ENCODE data around the gene TPCN2.

The TPCN2 gene

GRCh38 chr11:69039501-69039900 is 9.2 kb upstream of the TPCN2 start:
- Histone ChIP-seq H3K36me3 (ENCODE audit: control insufficient read depth, insufficient read depth, low read length) (no peaks in the 10 kb centered on the region), H3K9me3 (ENCODE audit: control insufficient read depth, low read length) (no peaks in the 10 kb centered on the region), H3K4me3 (ENCODE audit: extremely low read depth, insufficient read depth, low read length, poor library complexity, severe bottlenecking) (no peak overlapping the region), H3K4me1 (ENCODE audit: control insufficient read depth, insufficient read depth, low read length, poor library complexity, severe bottlenecking) (peaks cover 30% of the 10 kb centered on the region), H3K27ac (ENCODE audit: low read depth, low read length, severe bottlenecking) (no peak overlapping the region)
- WGBS, 2 experiments (ENCODE audit: insufficient coverage in 2 of 2): 75 to 86% methylated on average over 1 of the region's 1 CpG

- H3K27ac ChIP-seq (ENCODE audit: low read depth, low read length, severe bottlenecking): no peak overlapping the region
- 93 to 96% methylated on average over 5 of the region's 6 CpGs for WGBS, 2 experiments (ENCODE audit: insufficient coverage in 2 of 2)
- H3K4me1 ChIP-seq (ENCODE audit: control insufficient read depth, insufficient read depth, low read length, poor library complexity, severe bottlenecking): peaks cover 35% of the 10 kb centered on the region
- H3K36me3 ChIP-seq (ENCODE audit: control insufficient read depth, insufficient read depth, low read length): no peaks in the 10 kb centered on the region
- H3K9me3 ChIP-seq (ENCODE audit: control insufficient read depth, low read length): no peaks in the 10 kb centered on the region
- no peak overlapping the region for H3K4me3 ChIP-seq (ENCODE audit: extremely low read depth, insufficient read depth, low read length, poor library complexity, severe bottlenecking)
Measured at GRCh38 chr11:69040051-69040450, 8.7 kb upstream of the TPCN2 start.

DNA sequence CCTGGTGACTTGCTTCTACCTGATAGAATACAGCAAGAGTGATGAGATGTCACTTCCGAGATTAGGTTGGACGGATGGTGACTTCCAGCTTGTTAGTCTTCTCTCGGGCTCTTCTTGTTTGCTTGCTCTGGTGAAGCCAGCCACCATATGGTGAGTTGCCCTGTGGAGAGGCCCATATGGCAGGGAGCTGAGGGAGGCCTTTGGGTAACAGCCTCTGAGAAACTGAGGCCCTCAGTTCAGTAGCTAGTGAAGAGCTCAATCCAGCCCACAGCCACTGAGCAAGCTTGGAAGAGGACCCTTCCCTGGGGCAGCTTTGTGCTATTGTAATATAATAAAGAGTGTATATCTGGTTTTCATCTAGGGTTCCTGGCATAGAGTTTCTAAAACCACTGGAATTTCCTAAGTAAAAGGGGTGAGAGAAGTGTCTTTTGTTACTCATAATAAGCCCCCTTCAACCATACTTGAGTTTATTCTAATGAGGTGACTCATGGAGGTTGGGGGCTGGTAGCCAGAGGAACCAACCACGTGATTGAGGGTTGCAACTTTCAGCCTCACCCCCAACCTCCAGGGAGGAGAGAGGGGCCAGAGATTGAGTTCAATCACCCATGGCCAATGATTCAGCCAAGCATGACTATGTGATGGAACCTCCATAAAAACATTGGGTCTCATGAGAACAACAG is 8.0 kb upstream of the TPCN2 start:
- Histone ChIP-seq H3K4me3 (ENCODE audit: extremely low read depth, insufficient read depth, low read length, poor library complexity, severe bottlenecking) (no peak overlapping the region), H3K27ac (ENCODE audit: low read depth, low read length, severe bottlenecking) (no peak overlapping the region), H3K4me1 (ENCODE audit: control insufficient read depth, insufficient read depth, low read length, poor library complexity, severe bottlenecking) (peaks cover 37% of the 10 kb centered on the region), H3K9me3 (ENCODE audit: control insufficient read depth, low read length) (no peaks in the 10 kb centered on the region), H3K36me3 (ENCODE audit: control insufficient read depth, insufficient read depth, low read length) (no peaks in the 10 kb centered on the region)
- 95 to 100% methylated on average over 1 to 3 of the region's 4 CpGs for WGBS, 2 experiments (ENCODE audit: insufficient coverage in 2 of 2)

GRCh38 chr11:69041516-69041915 is 7.2 kb upstream of the TPCN2 start:
- H3K9me3 ChIP-seq (ENCODE audit: control insufficient read depth, low read length): no peaks in the 10 kb centered on the region
- peaks cover 30% of the 10 kb centered on the region for H3K4me1 ChIP-seq (ENCODE audit: control insufficient read depth, insufficient read depth, low read length, poor library complexity, severe bottlenecking)
- no peak overlapping the region for H3K27ac ChIP-seq (ENCODE audit: low read depth, low read length, severe bottlenecking)
- H3K4me3 ChIP-seq (ENCODE audit: extremely low read depth, insufficient read depth, low read length, poor library complexity, severe bottlenecking): no peak overlapping the region
- WGBS, 2 experiments (ENCODE audit: insufficient coverage in 2 of 2): 60 to 85% methylated on average over 1 to 2 of the region's 2 CpGs
- no peaks in the 10 kb centered on the region for H3K36me3 ChIP-seq (ENCODE audit: control insufficient read depth, insufficient read depth, low read length)

GRCh38 chr11:69044111-69045013 is 4.4 kb upstream of the TPCN2 start:
- Histone ChIP-seq H3K36me3 (ENCODE audit: control insufficient read depth, insufficient read depth, low read length) (no peaks in the 10 kb centered on the region), H3K9me3 (ENCODE audit: control insufficient read depth, low read length) (no peaks in the 10 kb centered on the region), H3K4me3 (ENCODE audit: extremely low read depth, insufficient read depth, low read length, poor library complexity, severe bottlenecking) (no peak overlapping the region), H3K4me1 (ENCODE audit: control insufficient read depth, insufficient read depth, low read length, poor library complexity, severe bottlenecking) (peaks cover 36% of the 10 kb centered on the region), H3K27ac (ENCODE audit: low read depth, low read length, severe bottlenecking) (peak overlapping the region; percentile 58)
- 20 to 22% methylated on average over 10 of the region's 15 CpGs for WGBS, 2 experiments (ENCODE audit: insufficient coverage in 2 of 2)

DNA sequence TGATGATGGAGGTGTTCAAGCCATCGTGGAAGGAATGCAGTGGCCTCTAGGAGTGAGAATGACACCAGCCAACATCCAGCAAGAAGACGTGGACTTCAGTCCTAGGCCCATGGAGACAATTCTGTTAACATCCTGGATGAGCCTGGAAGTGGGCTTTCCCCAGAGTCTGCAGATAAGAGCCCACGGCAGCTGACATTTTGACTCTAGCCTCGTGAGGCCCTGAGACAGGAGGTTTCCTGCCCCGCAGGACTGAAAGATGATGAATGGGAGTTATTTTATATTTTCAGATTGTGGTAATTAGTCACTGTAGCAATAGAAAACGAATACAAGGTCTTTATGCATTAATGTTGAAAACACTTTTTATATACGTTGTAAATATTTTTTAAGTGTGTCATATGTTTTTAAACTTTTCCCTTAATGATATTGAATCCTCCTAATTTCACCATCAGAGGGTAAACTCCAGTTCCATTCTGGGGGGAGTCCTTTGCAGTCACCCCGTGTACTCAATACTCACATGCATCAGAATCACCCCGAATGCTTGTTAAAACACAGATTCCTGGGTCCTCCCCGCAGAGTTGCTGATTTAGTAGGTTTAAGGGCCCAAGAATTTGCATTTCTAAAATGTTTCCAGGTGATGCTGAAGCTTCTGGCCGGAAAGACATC is 570 bp upstream of the TPCN2 start:
- WGBS, 2 experiments (ENCODE audit: insufficient coverage in 2 of 2): 54 to 75% methylated on average over 5 to 6 of the region's 11 CpGs
- Histone ChIP-seq H3K36me3 (ENCODE audit: control insufficient read depth, insufficient read depth, low read length) (no peaks in the 10 kb centered on the region), H3K9me3 (ENCODE audit: control insufficient read depth, low read length) (no peaks in the 10 kb centered on the region), H3K4me1 (ENCODE audit: control insufficient read depth, insufficient read depth, low read length, poor library complexity, severe bottlenecking) (peaks cover 20% of the 10 kb centered on the region), H3K27ac (ENCODE audit: low read depth, low read length, severe bottlenecking) (no peak overlapping the region), H3K4me3 (ENCODE audit: extremely low read depth, insufficient read depth, low read length, poor library complexity, severe bottlenecking) (peak overlapping the region; percentile 89)

DNA sequence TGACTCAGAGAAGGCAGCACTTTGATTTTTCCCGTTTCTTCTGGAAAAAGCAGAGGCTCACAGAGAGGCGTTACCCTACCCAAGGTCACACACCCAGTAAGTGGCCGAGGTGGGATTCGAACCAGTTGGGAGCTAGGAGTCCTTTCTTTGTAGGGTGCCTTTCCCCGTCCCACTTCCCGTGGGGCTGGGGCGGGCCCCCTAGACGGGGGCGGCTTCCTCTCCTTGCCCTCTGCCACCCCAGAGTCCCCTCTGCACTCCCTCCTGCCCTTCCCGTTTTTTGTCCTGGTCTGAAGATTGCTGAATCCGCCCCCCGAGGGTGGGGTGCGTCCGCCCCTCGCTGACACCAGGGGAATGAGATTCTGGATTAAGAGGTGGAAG is 747 bp downstream of the TPCN2 start:
- Histone ChIP-seq H3K4me3 (ENCODE audit: extremely low read depth, insufficient read depth, low read length, poor library complexity, severe bottlenecking) (peak overlapping the region; percentile 89), H3K9me3 (ENCODE audit: control insufficient read depth, low read length) (no peaks in the 10 kb centered on the region), H3K4me1 (ENCODE audit: control insufficient read depth, insufficient read depth, low read length, poor library complexity, severe bottlenecking) (peaks cover 16% of the 10 kb centered on the region), H3K36me3 (ENCODE audit: control insufficient read depth, insufficient read depth, low read length) (peaks cover 10% of the 10 kb centered on the region), H3K27ac (ENCODE audit: low read depth, low read length, severe bottlenecking) (no peak overlapping the region)
- WGBS, 2 experiments (ENCODE audit: insufficient coverage in 2 of 2): 43% methylated on average over 12 to 14 of the region's 15 CpGs

DNA sequence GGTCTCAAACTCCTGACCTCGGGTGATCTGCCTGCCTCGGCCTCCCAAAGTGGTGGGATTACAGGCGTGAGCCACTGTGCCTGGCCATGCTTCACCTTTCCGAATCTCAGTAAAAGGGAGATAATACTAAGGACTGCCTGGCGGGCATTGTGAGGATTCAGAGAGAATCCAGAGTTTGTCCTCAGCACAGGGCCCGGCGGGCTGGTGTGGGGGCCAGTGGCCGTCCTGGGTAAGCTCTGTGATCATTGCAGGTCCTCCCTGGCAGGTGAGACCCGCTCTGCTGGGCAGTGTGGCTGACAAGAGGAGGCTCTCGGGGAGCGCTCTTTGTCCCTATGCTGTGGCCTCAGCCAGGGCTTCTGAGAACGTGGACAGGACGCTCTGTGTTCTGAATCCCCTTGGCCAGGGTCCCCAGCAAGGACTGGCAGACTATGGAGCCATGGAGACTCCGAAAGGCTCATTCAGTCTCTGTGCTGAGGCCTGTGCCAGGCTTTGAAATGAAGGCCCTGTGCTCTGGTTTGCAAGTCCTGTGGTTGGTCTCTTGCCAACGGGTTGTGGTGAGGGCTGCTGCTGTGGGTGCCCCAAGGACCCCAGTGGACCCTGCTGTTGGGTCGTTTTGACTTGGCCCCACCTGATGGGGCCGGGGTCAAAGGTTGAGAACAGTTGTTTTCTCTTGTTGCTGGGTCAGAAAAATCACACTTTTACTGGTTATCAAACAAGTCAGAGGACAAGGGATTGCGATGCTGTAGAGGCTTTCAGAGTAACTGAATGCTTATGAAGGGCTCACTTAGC is 2.1 kb downstream of the TPCN2 start:
- peaks cover 6% of the 10 kb centered on the region for H3K4me1 ChIP-seq (ENCODE audit: control insufficient read depth, insufficient read depth, low read length, poor library complexity, severe bottlenecking)
- WGBS, 2 experiments (ENCODE audit: insufficient coverage in 2 of 2): 89 to 96% methylated on average over 17 to 18 of the region's 18 CpGs
- H3K36me3 ChIP-seq (ENCODE audit: control insufficient read depth, insufficient read depth, low read length): peaks cover 15% of the 10 kb centered on the region
- H3K4me3 ChIP-seq (ENCODE audit: extremely low read depth, insufficient read depth, low read length, poor library complexity, severe bottlenecking): no peak overlapping the region
- H3K27ac ChIP-seq (ENCODE audit: low read depth, low read length, severe bottlenecking): no peak overlapping the region
- no peaks in the 10 kb centered on the region for H3K9me3 ChIP-seq (ENCODE audit: control insufficient read depth, low read length)

- 93 to 97% methylated on average over 15 to 19 of the region's 20 CpGs for WGBS, 2 experiments (ENCODE audit: insufficient coverage in 2 of 2)
- no peaks in the 10 kb centered on the region for H3K9me3 ChIP-seq (ENCODE audit: control insufficient read depth, low read length)
- no peak overlapping the region for H3K4me3 ChIP-seq (ENCODE audit: extremely low read depth, insufficient read depth, low read length, poor library complexity, severe bottlenecking)
- peaks cover 17% of the 10 kb centered on the region for H3K36me3 ChIP-seq (ENCODE audit: control insufficient read depth, insufficient read depth, low read length)
- peaks cover 6% of the 10 kb centered on the region for H3K4me1 ChIP-seq (ENCODE audit: control insufficient read depth, insufficient read depth, low read length, poor library complexity, severe bottlenecking)
- H3K27ac ChIP-seq (ENCODE audit: low read depth, low read length, severe bottlenecking): no peak overlapping the region
Measured at GRCh38 chr11:69051381-69052342, 2.9 kb downstream of the TPCN2 start.

All from mesodermal cell (in vitro differentiated cells).